Skeletal muscle satellite cell (primary cell): ENCODE data around the gene MB21D2.

Experiments used
- H3K27me3 ChIP-seq: 2 replicates; pipeline ENCODE4 v1.7.0; 2013; ENCODE audit warnings: low read length; ENCODE audit not compliant: control insufficient read depth, insufficient read depth
- H3K36me3 ChIP-seq: 2 replicates; pipeline ENCODE4 v1.7.0; 2013; ENCODE audit warnings: mild to moderate bottlenecking, control low read depth, low read length; ENCODE audit not compliant: insufficient read depth
- H3K4me1 ChIP-seq: 2 replicates; pipeline ENCODE4 v1.7.0; 2013; ENCODE audit warnings: low read length; ENCODE audit not compliant: control insufficient read depth, insufficient read depth
- H3K4me2 ChIP-seq: 2 replicates; pipeline ENCODE4 v1.7.0; 2013; ENCODE audit warnings: mild to moderate bottlenecking, low read length
- H3K4me3 ChIP-seq: 2 replicates; pipeline ENCODE4 v1.7.0; 2013; ENCODE audit warnings: low read length
- H3K9ac ChIP-seq: 2 replicates; pipeline ENCODE4 v1.7.0; 2013; ENCODE audit warnings: mild to moderate bottlenecking, low read depth, low read length, moderate library complexity
- H3K9me3 ChIP-seq: replicated peaks from 2 replicates; pipeline ENCODE4 v1.7.0; 2013; ENCODE audit warnings: mild to moderate bottlenecking, control low read depth, low read length

MB21D2 gene

GRCh38 chr3:192933779-192934460 is 16.3 kb upstream of the MB21D2 start:
- H3K9me3 ChIP-seq, result no peaks in the 10 kb centered on the region
- H3K36me3 ChIP-seq, result no peaks in the 10 kb centered on the region
- no peaks in the 10 kb centered on the region for H3K4me1 ChIP-seq
- no peak overlapping the region for H3K4me3 ChIP-seq
- no peak overlapping the region for H3K4me2 ChIP-seq
- H3K9ac ChIP-seq, result no peak overlapping the region
- no peaks in the 10 kb centered on the region for H3K27me3 ChIP-seq

DNA sequence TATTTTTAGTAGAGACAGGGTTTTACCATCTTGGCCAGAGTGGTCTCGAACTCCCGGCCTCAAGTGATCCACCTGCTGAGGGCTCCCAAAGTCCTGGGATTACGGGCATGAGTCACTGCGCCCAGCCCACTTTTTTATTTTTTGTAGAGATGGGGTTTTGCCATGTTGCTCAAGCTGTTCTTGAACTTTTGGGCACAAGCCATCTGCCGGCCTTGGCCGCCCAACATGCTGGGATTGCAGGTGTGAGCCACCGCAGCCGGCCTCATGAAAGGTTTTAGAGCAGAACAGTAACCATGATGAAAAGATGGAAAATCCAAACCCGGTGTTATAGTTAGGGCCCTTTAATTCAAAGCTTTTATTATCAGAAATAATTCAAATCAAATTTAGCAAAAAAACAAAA is 15.6 kb upstream of the MB21D2 start:
- Histone ChIP-seq H3K4me3 (no peak overlapping the region), H3K9ac (no peak overlapping the region), H3K4me1 (no peaks in the 10 kb centered on the region), H3K9me3 (no peaks in the 10 kb centered on the region), H3K27me3 (no peaks in the 10 kb centered on the region), H3K4me2 (no peak overlapping the region), H3K36me3 (no peaks in the 10 kb centered on the region)

DNA sequence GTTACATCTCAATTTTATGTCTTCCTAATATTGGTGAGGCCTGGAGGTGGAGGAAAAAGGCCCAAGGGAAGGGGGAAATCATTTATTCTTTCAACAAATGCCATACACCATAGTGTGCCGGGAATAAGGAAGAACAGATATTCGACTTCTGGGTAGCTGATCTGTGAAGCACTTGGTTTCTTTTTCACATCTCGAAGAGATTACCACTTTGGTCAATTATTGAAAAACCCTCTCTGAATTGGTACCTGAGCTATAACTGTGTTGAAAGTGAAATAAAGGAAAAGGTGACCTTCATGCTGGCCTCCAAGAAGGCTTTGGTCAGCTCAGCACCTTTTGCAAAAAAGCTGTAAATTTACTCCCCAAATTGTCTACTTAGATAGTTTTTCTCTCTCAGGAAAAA is 14.2 kb upstream of the MB21D2 start:
- H3K4me1 ChIP-seq, result no peaks in the 10 kb centered on the region
- no peaks in the 10 kb centered on the region for H3K9me3 ChIP-seq
- H3K4me3 ChIP-seq, result no peak overlapping the region
- H3K27me3 ChIP-seq, result no peaks in the 10 kb centered on the region
- H3K9ac ChIP-seq, result no peak overlapping the region
- no peaks in the 10 kb centered on the region for H3K36me3 ChIP-seq
- H3K4me2 ChIP-seq, result no peak overlapping the region

DNA sequence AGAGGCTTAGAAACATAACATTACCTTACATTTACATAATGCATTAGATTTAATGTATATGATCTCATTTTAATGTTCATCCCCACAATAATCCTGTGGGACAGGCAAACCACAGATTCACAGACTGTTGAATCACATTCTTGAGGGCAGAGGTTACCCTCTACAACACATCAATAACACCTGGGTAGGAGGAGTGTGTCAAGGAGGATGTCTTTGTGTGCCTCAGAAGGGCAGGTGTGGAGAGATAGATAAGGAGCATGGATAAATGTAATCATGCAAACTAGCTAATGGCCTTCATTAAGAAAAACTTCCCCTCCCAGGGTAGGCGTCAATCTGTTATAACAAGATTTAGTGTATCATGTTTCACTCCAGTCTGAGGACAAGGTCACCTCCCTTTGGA is 12.9 kb upstream of the MB21D2 start:
- H3K9ac ChIP-seq, result no peak overlapping the region
- no peaks in the 10 kb centered on the region for H3K36me3 ChIP-seq
- H3K4me1 ChIP-seq, result no peaks in the 10 kb centered on the region
- H3K4me3 ChIP-seq, result no peak overlapping the region
- H3K27me3 ChIP-seq, result no peaks in the 10 kb centered on the region
- no peaks in the 10 kb centered on the region for H3K9me3 ChIP-seq
- H3K4me2 ChIP-seq, result no peak overlapping the region

DNA sequence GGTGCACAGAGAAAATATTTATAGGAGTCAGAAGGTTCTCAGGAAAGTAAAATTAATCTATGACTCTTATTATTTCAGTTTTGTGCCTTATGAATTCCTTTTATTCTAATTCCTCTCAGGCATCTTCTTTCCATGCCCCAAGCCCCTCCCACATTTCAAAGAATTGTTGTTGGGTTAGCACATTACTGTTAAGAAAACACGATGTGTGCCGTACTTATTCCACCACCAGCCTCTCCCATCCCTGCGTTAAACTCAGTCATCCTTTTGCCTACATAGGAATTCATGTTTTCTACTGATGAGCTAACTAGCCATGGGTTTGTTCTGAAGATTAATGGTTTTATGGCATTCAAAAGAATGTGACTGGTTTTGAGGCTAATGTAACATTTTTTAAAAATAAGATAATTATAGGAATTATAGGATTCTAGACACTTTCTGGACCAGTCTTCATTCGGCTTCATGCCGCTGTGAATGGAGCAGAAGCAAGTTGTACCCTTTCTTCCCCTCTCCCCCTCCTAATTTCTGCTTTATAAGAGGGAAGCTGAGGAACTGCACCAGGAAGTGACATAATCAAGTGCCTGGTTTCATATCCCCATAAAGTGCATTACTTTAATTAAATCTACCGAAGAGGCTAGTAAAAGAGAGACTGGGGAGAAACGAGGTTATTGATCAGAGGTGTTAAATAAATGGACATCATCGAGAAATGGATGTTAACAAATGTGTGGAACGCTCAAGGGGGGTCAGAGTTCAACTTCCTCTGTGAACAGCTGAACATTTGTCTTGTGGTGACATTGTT is 12.3 kb upstream of the MB21D2 start:
- no peak overlapping the region for H3K4me2 ChIP-seq
- H3K4me1 ChIP-seq, result no peaks in the 10 kb centered on the region
- H3K9ac ChIP-seq, result no peak overlapping the region
- H3K36me3 ChIP-seq, result no peaks in the 10 kb centered on the region
- no peaks in the 10 kb centered on the region for H3K9me3 ChIP-seq
- H3K4me3 ChIP-seq, result no peak overlapping the region
- H3K27me3 ChIP-seq, result no peaks in the 10 kb centered on the region

DNA sequence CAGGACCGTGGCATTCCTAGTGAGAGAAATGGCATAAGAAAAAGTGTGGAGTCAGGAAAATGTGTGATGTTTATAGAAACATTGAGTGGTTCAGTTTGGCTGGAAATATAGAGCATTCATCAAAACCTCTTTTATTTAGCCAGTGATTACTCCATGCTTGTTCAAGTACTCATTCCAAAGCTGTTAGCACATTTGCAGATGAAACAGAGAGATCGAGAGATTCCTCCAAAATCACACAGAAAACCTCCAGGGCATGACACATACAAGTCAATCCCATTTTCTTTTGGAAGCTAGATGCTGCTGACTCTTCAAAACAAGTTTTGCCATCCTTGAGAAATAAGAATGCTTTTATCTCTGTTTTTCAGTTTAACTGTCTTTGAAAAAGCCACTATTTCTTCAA is 11.5 kb upstream of the MB21D2 start:
- Histone ChIP-seq H3K4me2 (no peak overlapping the region), H3K9me3 (no peaks in the 10 kb centered on the region), H3K36me3 (no peaks in the 10 kb centered on the region), H3K4me3 (no peak overlapping the region), H3K27me3 (no peaks in the 10 kb centered on the region), H3K9ac (no peak overlapping the region), H3K4me1 (no peaks in the 10 kb centered on the region)

GRCh38 chr3:192928720-192929119 is 11.1 kb upstream of the MB21D2 start:
- H3K4me1 ChIP-seq, result no peaks in the 10 kb centered on the region
- no peak overlapping the region for H3K4me3 ChIP-seq
- no peaks in the 10 kb centered on the region for H3K36me3 ChIP-seq
- no peaks in the 10 kb centered on the region for H3K9me3 ChIP-seq
- no peak overlapping the region for H3K9ac ChIP-seq
- no peaks in the 10 kb centered on the region for H3K27me3 ChIP-seq
- no peak overlapping the region for H3K4me2 ChIP-seq

DNA sequence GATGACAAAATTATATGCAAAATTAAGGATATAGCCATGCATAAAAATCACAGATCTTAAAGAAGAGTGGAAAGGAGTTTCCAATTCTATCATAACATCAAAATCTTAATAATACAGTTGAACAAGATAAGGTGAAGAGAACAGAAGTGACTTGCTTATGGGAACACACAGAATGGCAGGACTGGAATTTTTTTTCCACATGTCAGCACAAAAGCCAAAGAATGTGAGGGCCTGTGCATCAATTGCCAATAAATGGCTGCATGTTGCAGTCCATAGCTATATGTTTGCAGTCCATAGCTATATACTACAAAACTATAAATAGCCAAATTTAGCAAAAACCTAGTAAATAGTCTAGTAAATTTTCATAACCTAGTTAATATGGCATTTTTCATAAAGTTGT is 10.4 kb upstream of the MB21D2 start:
- Histone ChIP-seq H3K36me3 (no peaks in the 10 kb centered on the region), H3K4me1 (no peaks in the 10 kb centered on the region), H3K4me2 (no peak overlapping the region), H3K27me3 (no peaks in the 10 kb centered on the region), H3K4me3 (no peak overlapping the region), H3K9me3 (no peaks in the 10 kb centered on the region), H3K9ac (no peak overlapping the region)

- Histone ChIP-seq H3K9me3 (no peaks in the 10 kb centered on the region), H3K4me1 (no peaks in the 10 kb centered on the region), H3K4me2 (no peak overlapping the region), H3K9ac (no peak overlapping the region), H3K4me3 (no peak overlapping the region), H3K27me3 (no peaks in the 10 kb centered on the region), H3K36me3 (no peaks in the 10 kb centered on the region)
Observed at GRCh38 chr3:192927016-192927415, 9.4 kb upstream of the MB21D2 start.

DNA sequence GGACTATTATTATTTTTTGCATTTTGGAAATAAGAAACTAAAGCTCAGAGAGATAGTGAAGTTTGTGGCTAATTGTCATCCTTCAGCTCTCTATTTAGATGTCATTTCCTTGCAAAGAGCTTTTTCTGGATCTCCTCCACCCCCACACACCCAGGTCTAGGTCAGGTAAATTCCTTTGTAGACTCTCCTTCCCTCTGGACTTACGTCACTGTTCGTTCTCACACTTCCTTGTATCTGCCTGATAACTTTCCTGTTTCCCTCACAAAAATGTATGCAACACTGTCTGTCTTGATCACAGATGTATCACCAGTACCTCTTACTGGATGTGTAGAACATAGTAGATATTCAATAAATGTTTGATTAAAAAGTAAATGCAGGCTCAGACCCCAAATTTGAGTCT is 6.1 kb upstream of the MB21D2 start:
- Histone ChIP-seq H3K36me3 (no peaks in the 10 kb centered on the region), H3K4me1 (no peaks in the 10 kb centered on the region), H3K4me2 (no peak overlapping the region), H3K4me3 (no peak overlapping the region), H3K9me3 (no peaks in the 10 kb centered on the region), H3K27me3 (no peaks in the 10 kb centered on the region), H3K9ac (no peak overlapping the region)

- H3K4me3 ChIP-seq, result no peak overlapping the region
- H3K27me3 ChIP-seq, result no peaks in the 10 kb centered on the region
- H3K9me3 ChIP-seq, result no peaks in the 10 kb centered on the region
- H3K4me1 ChIP-seq, result peaks cover 5% of the 10 kb centered on the region
- no peaks in the 10 kb centered on the region for H3K36me3 ChIP-seq
- H3K4me2 ChIP-seq, result no peak overlapping the region
- no peak overlapping the region for H3K9ac ChIP-seq
Observed at GRCh38 chr3:192921793-192922192, 4.1 kb upstream of the MB21D2 start.

- Histone ChIP-seq H3K36me3 (no peaks in the 10 kb centered on the region), H3K9me3 (no peaks in the 10 kb centered on the region), H3K27me3 (no peaks in the 10 kb centered on the region)
Observed at GRCh38 chr3:192920411-192920810, 2.8 kb upstream of the MB21D2 start.

More at GRCh38 chr3:192920411-192920810, 2.8 kb upstream of the MB21D2 start:
- Histone ChIP-seq H3K4me3 (no peak overlapping the region), H3K4me2 (no peak overlapping the region), H3K4me1 (peaks cover 5% of the 10 kb centered on the region), H3K9ac (no peak overlapping the region)
